Liver (tissue), 3 donors: ENCODE results near the gene DPP6.

Experiments used
- EGR1 ChIP-seq, 2 donors: IDR thresholded peaks; 2 replicates each; pipeline ENCODE4 v1.6.1; 2016 to 2018; ENCODE audit warnings: antibody characterized with exemption in 2 of 2, low read depth in 2 of 2
- SP1 ChIP-seq: IDR thresholded peaks from 2 replicates; pipeline ENCODE4 v1.6.1; 2018; ENCODE audit warnings: antibody characterized with exemption, mild to moderate bottlenecking
- TAF1 ChIP-seq: conservative IDR thresholded peaks from 2 replicates; pipeline ENCODE4 v1.6.1; 2016; ENCODE audit warnings: antibody characterized with exemption, mild to moderate bottlenecking
- TF ChIP-seq, protein P1 (sequence below): fragments of 150-350 bp; IDR thresholded peaks from 2 replicates; pipeline ENCODE4 v1.5.1; 2017; ENCODE audit warnings: improper control_type of control experiment, low read depth, low read length; ENCODE audit not compliant: missing input control
- donor health status: healthy.
- donor health status: healthy.

DNA sequence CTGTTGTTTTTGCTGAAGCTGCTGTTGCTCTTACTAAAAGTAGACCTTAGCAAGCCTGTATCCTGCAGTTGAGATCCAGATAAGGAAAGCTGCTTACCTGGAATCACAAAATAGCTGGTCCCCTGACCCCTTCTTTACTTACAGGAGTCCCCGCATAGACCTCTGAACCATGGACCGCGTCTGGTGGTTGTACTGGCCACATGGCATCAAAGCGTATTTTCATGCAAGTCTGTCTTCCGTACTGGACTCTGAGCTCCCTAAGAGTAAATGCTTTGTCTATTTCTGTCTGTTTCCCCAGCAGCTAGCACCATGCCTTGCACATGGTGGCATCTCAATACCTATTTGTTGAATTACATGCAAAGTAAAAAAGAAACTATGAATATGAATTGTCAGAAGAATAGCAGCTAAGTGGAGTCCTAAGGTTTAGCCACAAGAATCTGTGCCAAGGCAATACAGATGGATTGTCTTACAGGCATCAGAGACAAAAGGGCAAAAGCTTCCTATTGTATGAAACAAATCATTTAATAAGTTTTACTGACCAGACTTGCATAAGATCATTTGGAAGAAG, 791.6 kb downstream of the DPP6 start:
- TF ChIP-seq EGR1 (IDR thresholded peaks at IDR 0.05; ENCODE audit: low read depth in 2 of 2) (no peak), TAF1 (no peak), SP1 (no peak)
- TF ChIP-seq, protein P1, sequence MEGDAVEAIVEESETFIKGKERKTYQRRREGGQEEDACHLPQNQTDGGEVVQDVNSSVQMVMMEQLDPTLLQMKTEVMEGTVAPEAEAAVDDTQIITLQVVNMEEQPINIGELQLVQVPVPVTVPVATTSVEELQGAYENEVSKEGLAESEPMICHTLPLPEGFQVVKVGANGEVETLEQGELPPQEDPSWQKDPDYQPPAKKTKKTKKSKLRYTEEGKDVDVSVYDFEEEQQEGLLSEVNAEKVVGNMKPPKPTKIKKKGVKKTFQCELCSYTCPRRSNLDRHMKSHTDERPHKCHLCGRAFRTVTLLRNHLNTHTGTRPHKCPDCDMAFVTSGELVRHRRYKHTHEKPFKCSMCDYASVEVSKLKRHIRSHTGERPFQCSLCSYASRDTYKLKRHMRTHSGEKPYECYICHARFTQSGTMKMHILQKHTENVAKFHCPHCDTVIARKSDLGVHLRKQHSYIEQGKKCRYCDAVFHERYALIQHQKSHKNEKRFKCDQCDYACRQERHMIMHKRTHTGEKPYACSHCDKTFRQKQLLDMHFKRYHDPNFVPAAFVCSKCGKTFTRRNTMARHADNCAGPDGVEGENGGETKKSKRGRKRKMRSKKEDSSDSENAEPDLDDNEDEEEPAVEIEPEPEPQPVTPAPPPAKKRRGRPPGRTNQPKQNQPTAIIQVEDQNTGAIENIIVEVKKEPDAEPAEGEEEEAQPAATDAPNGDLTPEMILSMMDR: no peak
